HG03095 (cell line): ENCODE measurements around the gene OSGEP.

Experiments used
- ATAC-seq: cut with Tn5 transposase; IDR thresholded peaks from one replicate; pipeline ENCODE4 v1.9.1; 2021; ENCODE audit warnings: moderate library complexity; ENCODE audit not compliant: unreplicated experiment

The OSGEP gene

DNA sequence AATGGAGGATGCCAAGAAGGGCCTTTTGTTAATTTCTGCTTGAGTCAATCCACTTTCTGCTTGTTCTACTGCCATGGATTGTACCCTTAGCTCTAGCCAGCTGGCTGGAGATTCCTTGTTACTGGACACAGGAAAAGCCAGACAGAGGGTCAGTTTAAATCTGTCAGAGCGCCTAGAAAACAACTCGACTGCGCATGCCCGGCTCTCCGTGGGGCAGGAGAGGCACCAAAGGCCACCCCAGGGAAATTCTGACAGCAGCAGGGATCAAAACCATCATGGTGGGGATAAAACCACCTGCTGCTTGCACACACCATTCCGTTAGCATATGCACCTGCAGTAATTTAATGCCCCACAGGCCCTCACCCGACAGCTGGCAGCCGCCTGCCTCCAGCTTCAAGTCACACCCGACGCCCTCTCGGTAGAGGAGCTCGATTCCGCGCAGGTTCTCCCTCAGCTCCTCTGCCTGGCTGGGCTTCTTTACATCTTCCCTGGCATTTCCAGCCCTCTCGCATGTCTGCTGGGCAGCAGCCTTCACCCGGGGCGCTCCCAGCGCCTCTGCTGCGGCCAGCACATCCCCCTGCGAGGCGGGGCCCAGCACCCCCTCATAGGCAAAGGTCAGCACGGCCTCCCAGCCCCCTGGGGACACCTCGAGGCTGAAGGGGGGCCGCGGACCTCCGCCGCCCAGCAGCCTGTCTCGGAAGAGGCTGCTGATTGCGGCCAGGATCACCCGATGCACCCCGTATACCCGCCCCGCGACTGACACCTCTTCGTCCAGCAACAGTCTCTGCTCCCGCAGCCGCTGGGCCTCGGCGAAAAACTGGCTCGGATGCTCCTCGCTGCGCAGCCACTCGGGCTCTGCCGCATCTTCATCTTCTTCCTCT lies 19.7 kb downstream of the OSGEP start:
- ATAC-seq: no peak

DNA sequence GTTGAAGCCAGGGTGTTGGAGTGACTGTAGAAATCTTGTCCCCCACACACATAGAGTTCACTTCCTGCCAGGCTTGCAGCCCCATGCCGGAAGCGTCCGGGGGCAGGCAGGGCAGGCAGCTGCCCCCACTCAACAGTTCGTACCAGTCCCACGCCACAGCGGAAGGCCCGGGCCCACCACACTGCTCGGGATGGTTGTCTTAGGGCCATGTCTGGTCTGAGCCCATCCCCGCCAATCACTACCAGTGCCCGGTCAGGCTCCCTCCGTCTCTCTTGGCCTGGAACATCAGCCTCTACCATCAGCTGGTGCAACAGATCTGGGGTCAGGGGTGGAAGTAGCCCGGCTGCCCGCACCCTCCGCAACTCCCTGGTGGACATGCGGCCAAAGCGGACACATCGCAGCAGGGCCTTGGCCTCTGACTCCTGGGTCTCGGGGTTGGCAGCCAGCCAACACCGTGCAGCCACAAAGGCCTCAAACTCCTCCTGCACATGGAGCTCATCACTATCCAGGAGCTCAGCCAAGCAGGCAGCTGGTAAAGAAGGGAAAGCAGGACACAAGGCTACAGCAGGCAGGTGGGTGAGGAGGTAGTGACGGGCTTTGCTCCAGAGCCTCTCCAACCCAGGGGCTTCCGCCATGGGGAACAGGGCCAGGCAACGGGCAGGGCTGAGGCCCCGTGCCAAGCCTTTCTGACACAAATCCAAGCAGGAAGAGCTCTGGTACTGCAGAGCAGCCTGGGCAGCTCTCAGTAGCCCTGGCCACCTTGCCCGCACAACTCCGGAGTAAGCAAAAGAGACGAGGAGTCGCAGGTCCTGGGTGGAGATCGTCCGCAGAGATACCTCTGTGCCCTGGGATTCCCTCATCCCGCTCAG lies 24.6 kb downstream of the OSGEP start:
- no peak for ATAC-seq

DNA sequence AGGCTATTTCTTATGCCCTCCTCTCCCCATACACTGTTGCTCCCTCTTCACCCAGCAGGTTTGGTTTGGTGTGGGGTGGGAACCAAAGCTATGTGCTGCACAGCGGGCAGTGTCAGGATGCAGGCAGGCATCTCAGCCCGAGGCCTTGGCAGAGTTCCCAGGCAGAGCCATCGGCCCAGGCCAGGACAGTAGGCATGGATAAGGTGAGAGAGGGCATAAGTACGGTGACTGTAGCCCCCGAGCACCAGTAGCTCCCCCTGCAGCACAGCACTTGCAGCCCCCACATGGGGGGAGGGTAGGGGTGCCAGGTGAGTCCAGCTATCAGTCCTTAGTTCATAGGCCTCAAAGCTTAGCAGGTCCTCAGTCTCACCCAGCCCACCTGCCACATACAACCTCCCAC lies 25.8 kb downstream of the OSGEP start:
- no peak for ATAC-seq

DNA sequence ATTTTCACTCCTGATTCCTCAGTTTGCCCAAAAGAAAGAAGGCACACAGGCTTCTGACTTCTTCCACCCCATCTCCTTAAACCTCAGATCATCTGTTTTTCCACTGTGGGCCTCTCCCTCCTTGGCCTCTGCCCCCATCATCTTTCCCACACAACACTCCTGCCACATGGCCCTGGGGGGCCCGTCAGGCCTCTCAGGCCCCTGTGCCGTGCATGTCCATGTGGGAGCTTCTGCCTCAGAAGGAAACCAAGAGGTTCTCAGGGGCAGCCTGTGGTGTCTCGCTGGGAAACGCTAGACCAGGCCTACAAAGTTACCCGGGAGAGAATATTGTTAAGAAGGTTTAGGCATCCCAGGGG lies 26.6 kb downstream of the OSGEP start:
- ATAC-seq: peak; percentile 24

DNA sequence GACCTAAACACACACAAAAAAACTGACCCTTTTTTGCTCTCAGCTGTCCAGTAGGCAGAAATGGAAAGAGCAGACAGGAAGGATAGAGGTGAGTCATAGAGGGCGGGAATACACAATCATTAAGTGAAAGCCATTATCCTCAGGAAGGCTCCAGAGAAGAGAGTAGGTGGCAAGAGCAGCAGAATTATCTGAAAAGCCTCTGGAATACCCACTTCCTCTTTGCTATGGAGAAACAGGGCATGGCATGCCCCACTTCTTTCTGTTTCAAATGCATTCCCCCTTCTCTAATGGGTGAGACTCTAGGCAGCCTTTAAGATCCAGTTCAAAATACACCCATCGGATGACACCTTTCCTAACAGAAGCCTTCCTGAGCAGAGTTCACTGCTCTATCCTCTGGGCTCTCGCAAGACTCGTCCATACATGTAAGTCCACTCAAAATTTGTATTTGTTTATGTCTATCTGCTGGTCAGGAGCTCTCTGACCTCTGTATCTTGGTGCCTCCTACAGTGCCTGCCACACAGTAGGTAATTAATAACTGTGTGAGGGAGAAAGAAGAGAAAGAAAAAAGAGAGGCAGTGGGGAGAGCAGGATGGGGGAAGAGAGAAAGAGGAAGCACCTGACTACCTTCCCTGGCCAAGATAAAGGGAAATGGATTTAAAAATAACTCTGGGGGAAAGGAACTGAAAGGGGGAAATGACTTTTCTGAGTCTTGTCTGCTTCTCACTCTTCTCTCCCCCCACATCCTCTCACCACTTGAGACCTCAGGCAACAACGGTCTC lies 27.2 kb downstream of the OSGEP start:
- ATAC-seq: peak; percentile 64

DNA sequence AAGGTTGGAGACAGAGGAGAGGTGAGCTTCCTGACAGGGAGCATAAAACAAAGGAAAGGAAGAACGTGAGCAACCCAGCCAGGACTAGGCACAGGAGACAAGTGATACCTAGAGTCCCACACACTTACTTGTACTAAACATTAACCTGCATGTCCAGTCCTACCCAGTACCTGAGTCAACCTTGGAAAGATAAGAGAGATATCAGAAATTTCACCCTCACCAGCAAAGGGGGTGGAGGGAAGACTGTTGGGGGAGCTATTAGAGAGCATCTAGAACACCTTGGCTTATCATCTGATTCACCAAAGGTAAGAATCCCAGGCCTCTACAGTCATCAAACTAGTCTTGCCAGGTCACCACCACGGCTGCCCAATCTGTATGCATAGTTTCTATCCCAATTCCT lies 29.8 kb downstream of the OSGEP start:
- no peak for ATAC-seq

DNA sequence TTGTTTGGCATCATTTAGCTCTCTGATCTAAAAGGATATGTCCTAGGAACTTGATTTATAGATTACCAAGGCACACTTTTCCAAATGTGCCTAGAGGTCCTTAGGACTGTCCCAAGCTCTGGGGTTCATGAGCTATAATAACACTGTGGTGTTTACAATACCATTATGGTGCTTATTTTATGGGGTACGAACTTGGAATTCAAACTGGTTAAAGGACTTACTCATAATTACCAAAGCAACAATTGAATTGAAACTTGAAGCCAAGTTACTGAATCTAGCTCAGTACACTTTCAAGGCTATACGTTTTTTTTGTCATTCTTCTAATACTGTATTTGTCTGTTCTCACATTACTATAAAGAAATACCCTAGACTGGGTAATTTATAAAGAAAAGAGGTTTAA lies 31.7 kb downstream of the OSGEP start:
- ATAC-seq: no peak

DNA sequence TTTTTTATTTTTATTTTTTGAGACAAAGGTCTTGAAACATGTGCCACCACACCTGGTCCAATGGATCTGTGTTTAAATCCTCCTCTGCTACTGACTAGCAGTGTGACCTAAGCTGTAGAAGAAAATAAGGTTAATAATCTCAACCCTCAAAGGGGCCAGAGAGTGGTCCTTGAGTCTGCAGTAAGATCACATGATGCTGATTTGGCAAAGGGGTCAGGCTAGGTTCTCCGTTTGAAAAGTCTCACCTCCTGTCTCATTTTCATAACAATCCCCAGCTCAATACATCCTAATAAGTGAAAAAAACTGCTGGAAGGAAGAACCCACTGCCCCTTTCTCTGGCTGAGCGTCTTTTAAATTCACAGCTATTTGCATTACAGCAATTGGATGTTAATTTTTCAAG lies 33.3 kb downstream of the OSGEP start:
- ATAC-seq: no peak

DNA sequence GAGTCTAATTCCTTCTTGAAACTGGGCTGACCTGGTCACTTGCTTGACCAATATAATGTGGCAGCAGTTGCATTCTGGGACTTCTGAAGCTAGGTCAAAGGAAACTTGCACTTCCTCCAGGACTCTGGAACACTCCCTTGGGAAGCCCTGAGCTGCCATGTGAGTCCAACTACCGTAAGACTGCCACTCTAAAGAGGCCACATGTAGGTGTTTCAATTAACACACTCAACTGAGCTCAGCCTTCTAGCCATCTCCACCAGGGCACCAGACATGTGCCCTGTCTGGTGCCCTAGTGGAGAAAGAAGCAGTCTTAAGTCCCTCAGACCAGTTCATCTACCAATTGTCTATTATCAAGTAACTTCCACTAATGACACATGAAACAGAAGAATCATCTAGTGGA lies 35.2 kb downstream of the OSGEP start:
- ATAC-seq: no peak

DNA sequence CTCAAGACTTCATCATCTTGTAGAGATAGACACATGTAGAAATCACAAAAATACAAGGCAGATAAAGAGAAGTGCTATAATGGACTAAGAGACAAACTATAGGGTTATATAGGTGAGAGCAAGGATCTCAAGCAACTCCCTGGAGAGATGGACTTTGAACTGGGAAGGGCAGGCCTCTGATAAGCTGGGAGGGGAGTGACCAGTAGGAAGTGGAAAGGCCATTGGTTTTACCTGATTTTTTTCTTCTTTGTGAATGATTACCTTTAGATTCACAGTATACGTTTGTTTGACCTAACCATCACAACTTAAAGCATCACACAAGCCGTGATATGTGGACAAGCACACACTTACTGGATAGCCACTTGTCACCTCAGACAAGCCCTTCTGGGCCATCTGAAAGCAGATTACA lies 36.1 kb downstream of the OSGEP start:
- ATAC-seq: no peak

DNA sequence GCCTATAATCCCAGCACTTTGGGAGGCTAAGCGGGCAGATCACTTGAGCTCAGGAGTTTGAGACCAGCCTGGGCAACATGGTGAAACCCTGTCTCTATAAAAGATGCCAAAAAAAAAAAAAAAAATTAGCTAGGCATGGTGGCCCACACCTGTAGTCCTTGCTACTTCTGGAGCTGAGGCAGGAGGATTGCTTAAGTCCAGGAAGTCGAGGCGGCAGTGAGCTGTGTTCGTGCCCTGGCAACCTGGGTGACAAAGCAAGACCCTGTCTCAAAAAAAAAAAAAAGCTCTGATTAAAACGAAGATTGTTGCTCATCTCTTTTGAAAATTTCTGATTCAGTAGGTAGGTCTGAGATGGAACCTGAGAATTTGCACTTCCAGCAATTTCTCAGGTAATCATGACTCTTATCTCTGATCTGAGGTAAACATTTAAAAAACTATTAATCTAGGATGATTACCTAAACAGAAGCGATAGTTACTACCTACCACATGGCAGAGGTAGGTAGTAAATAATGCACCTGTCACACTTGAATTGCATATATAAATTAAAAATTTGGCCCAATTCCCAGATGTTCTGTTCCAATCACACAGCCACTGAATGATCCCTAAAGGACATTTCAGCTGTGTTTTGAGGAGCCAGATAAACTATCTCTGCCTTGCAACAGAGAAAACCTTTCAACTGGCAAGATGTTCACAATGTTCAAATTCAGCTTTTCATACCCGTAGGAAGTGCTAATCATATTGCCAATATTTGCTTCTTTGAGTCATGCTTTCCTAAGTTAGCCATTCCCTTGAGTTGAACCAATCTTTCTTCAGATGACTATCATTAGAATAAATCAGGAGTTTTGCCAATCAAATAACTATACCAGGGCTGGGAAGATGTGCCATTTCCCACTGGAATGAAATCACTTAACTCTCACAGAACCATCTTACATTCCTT lies 37.1 kb downstream of the OSGEP start:
- no peak for ATAC-seq

DNA sequence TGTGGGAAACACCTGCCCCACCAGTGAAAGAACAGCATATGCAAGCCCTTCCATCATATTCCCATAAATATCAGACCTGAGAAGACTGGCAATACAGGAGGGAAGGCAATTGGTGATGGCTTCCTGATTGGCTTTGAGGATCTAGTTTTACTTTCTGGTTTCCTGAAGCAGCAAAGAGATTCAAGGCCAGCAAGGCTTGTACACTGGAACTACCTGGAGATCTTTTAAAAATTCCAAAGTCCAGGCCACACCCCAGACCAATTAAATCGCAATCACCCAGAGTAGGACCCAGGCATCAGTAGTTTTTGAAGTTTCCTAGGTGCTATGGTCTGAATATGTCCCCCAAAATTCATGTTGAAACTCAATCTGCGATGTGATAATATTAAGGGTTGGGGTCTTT lies 38.4 kb downstream of the OSGEP start:
- ATAC-seq: no peak

DNA sequence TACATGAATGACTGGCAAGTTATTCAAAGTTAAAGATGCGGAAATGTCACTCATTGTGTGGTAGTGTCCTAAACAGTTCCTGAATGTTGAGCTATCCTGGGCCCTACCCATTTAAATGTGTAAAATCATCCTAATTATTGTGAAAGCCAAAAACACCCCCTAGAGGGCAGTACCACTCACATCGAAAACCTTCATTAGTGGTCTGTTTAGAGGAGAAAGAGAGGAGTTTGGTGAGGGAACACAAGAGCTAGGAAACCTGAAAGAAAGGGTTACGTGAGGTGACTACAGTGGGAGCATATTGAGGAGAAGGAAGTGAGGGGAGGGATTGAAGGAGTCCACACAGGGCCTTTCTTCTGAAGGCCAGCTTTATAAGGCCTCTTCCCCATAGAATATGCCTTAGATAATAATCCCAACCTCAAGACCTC lies 38.8 kb downstream of the OSGEP start:
- no peak for ATAC-seq

DNA sequence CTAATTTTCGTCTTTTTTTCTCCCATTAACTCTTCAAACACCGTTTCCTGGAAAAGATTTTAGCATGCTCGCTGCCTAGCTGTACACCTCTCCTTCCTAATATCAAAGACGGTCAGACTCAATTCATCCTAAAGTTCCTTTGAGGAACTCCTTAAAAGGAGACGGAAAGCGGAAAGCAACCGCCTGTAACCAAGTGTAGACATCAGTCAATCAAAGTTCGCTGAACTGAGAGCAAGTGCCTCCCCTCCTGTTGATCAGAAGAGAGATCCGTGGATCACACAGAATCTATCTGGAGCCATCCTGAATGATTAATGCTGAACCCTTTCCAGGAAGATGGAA lies 40.9 kb downstream of the OSGEP start:
- peak; percentile 40 for ATAC-seq

DNA sequence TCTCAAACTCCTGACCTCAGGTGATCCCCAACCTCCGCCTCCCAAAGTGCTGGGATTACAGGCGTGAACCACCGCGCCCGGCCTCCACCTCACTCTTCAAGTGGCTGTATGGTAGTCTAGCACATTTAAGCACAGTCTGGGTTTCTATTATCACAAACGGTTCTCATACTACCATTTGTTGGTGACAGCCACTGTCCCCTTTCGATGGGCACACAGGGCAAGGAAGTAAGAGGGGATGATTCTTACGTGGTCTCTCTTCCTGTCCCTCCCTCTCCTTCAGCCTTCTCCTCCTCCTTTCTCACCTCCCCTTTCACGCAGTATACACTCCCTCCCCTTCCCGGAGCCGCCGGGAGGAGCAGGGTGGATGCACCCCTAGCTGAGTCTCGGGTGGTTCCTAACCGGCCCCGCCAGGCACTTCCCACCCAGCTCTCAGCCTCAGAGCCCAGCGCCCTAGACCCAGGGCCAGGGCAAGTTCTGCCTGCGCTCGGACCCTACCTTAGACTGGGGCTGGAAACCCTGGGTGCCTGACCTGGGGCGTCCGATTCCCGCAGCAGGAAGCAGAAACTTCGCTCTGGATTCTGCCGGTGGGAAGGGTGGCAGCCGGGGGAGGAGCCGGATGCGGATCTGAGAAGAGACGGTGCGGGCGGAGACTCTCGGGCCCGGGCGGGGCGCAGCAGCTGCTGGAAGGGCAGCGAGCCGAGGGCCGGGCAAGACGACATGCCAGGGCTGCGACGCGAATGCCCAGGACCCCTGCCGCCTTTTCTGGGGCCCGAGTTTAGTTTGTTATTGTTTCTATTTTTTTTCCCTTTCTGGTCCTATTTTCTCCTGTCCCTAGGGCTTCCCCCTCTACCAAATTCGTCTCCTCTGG lies 41.5 kb downstream of the OSGEP start, which contains the start of gene TEP1:
TEP1 (minus strand) TSS at position 626 of the 868 bp plus-strand sequence. CDS start 5,062 bp downstream, outside the sequence.
- ATAC-seq: peak; percentile 62

DNA sequence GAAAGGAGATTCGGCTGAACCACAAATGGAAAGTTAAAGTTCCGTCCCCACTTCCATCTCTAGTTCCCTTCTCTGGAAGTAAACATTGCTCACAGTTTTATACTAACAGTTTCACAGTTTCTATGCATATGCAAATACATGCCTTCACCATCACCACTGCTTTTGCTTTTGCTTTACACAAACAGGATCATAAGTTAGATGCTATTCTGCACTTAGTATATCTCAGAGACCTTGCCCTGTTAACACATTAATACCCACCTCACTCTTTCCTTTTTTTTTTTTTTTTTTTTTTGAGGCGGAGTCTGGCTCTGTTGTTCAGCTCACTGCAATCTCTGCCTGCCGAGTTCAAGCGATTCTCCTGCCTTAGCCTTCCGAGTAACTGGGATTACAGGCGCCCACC lies 42.2 kb downstream of the OSGEP start:
- peak; percentile 47 for ATAC-seq

DNA sequence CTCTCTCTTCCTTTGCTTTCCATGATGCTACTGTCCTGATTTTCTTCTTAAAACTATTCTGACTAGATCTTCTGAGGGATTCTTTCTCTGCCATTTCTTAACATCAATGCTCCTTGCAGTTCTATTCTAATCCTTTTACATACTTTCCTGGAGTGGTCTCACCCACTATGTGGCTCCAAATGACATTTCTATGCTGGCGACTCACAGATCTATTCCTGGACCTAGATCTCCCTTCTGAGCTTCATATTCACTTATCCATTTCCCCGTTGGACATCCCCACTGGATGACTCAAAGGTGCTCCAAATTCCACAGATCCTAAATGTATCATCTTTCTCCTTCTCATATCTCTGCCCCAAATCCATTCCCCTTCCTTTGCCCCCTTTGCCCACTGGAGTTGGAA lies 45.4 kb downstream of the OSGEP start:
- no peak for ATAC-seq

DNA sequence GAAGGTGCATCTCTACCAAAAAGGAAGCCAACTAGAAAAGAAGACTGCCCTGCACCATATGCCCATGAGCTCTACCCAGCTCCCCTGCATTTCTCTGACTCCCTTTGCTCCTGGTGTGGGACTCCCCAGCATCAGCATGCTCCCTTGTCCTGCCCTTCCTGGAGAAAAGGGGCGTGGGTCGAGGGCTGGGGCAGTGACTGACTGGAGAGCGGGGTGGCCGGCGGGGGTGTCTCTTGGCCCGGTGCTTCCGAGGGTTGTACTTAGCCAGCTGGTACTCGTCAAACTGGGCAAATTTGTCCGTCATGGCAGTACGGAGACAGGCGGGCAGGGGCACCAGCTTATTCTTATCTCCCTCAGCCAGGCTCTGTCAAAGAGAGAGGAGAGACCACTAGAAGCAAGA lies 51.1 kb downstream of the OSGEP start:
- ATAC-seq: no peak

DNA sequence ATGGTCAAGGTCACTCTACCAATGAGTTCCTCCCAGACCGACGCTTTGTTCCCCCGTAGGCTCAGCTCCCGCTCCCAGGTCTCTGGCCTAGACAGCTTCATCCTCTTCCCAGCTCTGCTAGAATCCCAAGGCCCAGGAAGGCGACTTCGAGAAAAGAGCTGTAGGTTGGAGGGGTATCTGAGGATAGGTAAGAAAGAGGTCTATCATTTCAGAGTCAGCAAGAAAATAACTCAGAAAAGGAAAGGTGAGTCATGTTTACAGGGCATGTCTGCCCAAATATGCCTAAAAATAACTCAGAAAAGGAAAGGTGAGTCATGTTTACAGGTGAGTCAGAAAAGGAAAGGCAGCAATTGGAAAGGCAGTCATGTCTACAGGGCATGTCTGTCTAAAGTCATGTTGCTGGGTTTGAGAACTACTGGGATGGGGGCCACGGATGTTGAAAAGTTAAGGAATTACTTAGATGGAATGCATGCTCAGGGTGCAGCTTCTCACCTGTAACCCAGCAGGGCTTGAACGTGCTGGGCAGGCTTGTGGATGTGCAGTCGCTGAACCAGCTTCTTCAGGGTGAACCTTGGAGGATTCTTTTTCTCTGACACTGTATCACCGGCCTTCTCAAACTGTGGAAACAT lies 53.5 kb downstream of the OSGEP start:
- no peak for ATAC-seq
